ENCODE data around the gene RAB40C. TPM values are rescaled to one million over a fixed set of nuclear protein-coding genes. Genes with fewer than 3 reads are reported as not detected.

Gene RAB40C
- total and polyA plus RNA-seq, 9 of the 15 experiments (the other 6 are each of a cell fraction or from before 2014, with no cell fraction given): 0.17 to 23.4 (median 8.7) TPM

GRCh38 chr16:546909-547770 lies 42.7 kb upstream of the RAB40C start (continued):
- TF ChIP-seq POLR2A (conservative IDR thresholded peaks at IDR 0.05) (no peak), NCOR1 (IDR thresholded peaks at IDR 0.05) (no peak), ZBED1 (IDR thresholded peaks at IDR 0.05) (no peak), GMEB1 (CRISPR knock-in tag; IDR thresholded peaks at IDR 0.05) (no peak), KLF6 (CRISPR knock-in tag; IDR thresholded peaks at IDR 0.05; ENCODE audit: borderline replicate concordance) (no peak), ZNF586 (CRISPR knock-in tag; conservative IDR thresholded peaks at IDR 0.05) (no peak), SRSF9 (IDR thresholded peaks at IDR 0.05; ENCODE audit: borderline replicate concordance, low read depth, low read length) (no peak), SOX6 (IDR thresholded peaks at IDR 0.05) (no peak), GTF2A2 (tag; IDR thresholded peaks at IDR 0.05) (no peak), YY1 (IDR thresholded peaks at IDR 0.05; ENCODE audit: borderline replicate concordance in 1 of 3, control insufficient read depth in 1 of 3, extremely low read depth in 1 of 3, insufficient read depth in 3 of 3, insufficient read length in 1 of 3, insufficient replicate concordance in 2 of 3, low read depth in 1 of 3, low read length in 2 of 3) (no peak), TCF7L2 (IDR thresholded peaks at IDR 0.05; ENCODE audit: low read depth, low read length) (no peak), RB1 (IDR thresholded peaks at IDR 0.05; ENCODE audit: low read depth) (no peak), SMC3 (conservative IDR thresholded peaks at IDR 0.05; ENCODE audit: insufficient read depth, low read depth, low read length) (peak; percentile 40), CREBBP (IDR thresholded peaks at IDR 0.05; ENCODE audit: low read depth, low read length) (no peak), SAFB2 (IDR thresholded peaks at IDR 0.05; ENCODE audit: borderline replicate concordance, low read depth, low read length, severe bottlenecking) (no peak), NFE2 (IDR thresholded peaks at IDR 0.05; ENCODE audit: low read depth) (no peak), ZNF121 (CRISPR knock-in tag; conservative IDR thresholded peaks at IDR 0.05) (no peak), DEAF1 (CRISPR knock-in tag; IDR thresholded peaks at IDR 0.05) (no peak), ZNF785 (CRISPR knock-in tag; IDR thresholded peaks at IDR 0.05) (no peak), ZNF589 (CRISPR knock-in tag; IDR thresholded peaks at IDR 0.05; ENCODE audit: low read depth) (no peak), RBM34 (IDR thresholded peaks at IDR 0.05; ENCODE audit: borderline replicate concordance, insufficient read depth, low read length) (no peak), CEBPZ (IDR thresholded peaks at IDR 0.05; ENCODE audit: borderline replicate concordance, low read depth, low read length) (no peak)
